AG04450 (cell line): ENCODE results near the gene CD180. TPM values are rescaled to one million over a fixed set of nuclear protein-coding genes. Genes with fewer than 3 reads are reported as not detected.
A peak's percentile ranks its signal among the peaks of the same experiment; 100 is the strongest.

Source experiments
- CTCF ChIA-PET: fragments of 300-600, 350-600 bp; formaldehyde crosslinking; extraction: SDS; loops from one replicate; lab custom pipeline; 2022; ENCODE audit warnings: antibody characterized with exemption, inconsistent platforms; lab: Charles Lee
- POLR2A ChIA-PET: fragments of 350-600 bp; formaldehyde crosslinking; extraction: SDS; loops from one replicate; lab custom pipeline; 2021; ENCODE audit warnings: antibody characterized with exemption, inconsistent platforms; lab: Yijun Ruan, JAX
- DNase-seq: peaks from one replicate; pipeline ENCODE4 v3.0.0-alpha.2; 2011; ENCODE audit warnings: low read depth, low spot score
- H3K27ac ChIP-seq: one replicate; pipeline ENCODE4 v1.5.1; 2012; ENCODE audit warnings: low read depth, low read length, control low read depth
- H3K27me3 ChIP-seq: one replicate; pipeline ENCODE4 v1.6.0; 2012; ENCODE audit warnings: low read length; ENCODE audit not compliant: control insufficient read depth, insufficient read depth
- H3K4me3 ChIP-seq: 2 replicates; pipeline ENCODE4 v1.5.1; 2011; ENCODE audit warnings: mild to moderate bottlenecking, low read depth, low read length, control low read depth
- H3K9me3 ChIP-seq: 2 replicates; pipeline ENCODE4 v1.5.1; 2012; ENCODE audit warnings: low read length; ENCODE audit not compliant: control insufficient read depth, insufficient read depth
- CTCF ChIP-seq: IDR thresholded peaks from 2 replicates; pipeline ENCODE4 v1.5.1; 2011; ENCODE audit warnings: low read depth, low read length, control low read depth, inconsistent platforms
- polyA plus RNA-seq: library from polyadenylated mRNA; depleted of rRNA; stranded (reverse); fragments of >200 nt; gene quantifications from 2 replicates; pipeline ENCODE4 v1.2.3, GENCODE V29; 2011

The CD180 gene
- polyA plus RNA-seq, 1 experiment = not detected

GRCh38 chr5:67214707-67215447, 18.3 kb upstream of the CD180 start:
- H3K4me3 ChIP-seq = no peak overlapping the region
- peaks cover 4% of the 10 kb centered on the region for H3K27me3 ChIP-seq
- no peak for TF ChIP-seq CTCF
- POLR2A ChIA-PET = no interaction called here
- no peak for DNase-seq
- H3K9me3 ChIP-seq = no peaks in the 10 kb centered on the region
- CTCF ChIA-PET = interaction anchor here (0.8 to 2.3 kb wide), 5 partner anchors 29 to 1037 kb away, joined by 3 to 5 read pairs (median 4); no protein-coding TSS in a partner anchor
- no peak overlapping the region for H3K27ac ChIP-seq

- H3K27ac ChIP-seq = no peak overlapping the region
- H3K4me3 ChIP-seq = no peak overlapping the region
- CTCF ChIA-PET = interaction anchor here (0.8 to 2.3 kb wide), 5 partner anchors 30 to 1038 kb away, joined by 3 to 5 read pairs (median 4); no protein-coding TSS in a partner anchor
- no peak for DNase-seq
- no peaks in the 10 kb centered on the region for H3K9me3 ChIP-seq
- H3K27me3 ChIP-seq = peaks cover 4% of the 10 kb centered on the region
- POLR2A ChIA-PET = no interaction called here
- no peak for TF ChIP-seq CTCF
Observed at GRCh38 chr5:67214036-67214435, 17.4 kb upstream of the CD180 start.

GRCh38 chr5:67211926-67212325, 15.3 kb upstream of the CD180 start:
- peaks cover 2% of the 10 kb centered on the region for H3K27me3 ChIP-seq
- H3K27ac ChIP-seq = no peak overlapping the region
- no peaks in the 10 kb centered on the region for H3K9me3 ChIP-seq
- ChIA-PET CTCF (interaction anchor here (0.8 to 8.2 kb wide), 3 partner anchors 46 to 905 kb away, joined by 3 to 73 read pairs (median 4); no protein-coding TSS in a partner anchor), POLR2A (no interaction called here)
- TF ChIP-seq CTCF = no peak
- DNase-seq = peak; percentile 55
- no peak overlapping the region for H3K4me3 ChIP-seq

GRCh38 chr5:67209141-67209771, 12.7 kb upstream of the CD180 start:
- peak; percentile 37 for DNase-seq
- H3K9me3 ChIP-seq = no peaks in the 10 kb centered on the region
- ChIA-PET POLR2A (no interaction called here), CTCF (interaction anchor here (0.5 to 8.2 kb wide), 33 partner anchors 8 to 1092 kb away, joined by 3 to 73 read pairs (median 5); no protein-coding TSS in a partner anchor)
- no peak overlapping the region for H3K27ac ChIP-seq
- no peak overlapping the region for H3K4me3 ChIP-seq
- peaks cover 2% of the 10 kb centered on the region for H3K27me3 ChIP-seq
- peak; percentile 72 for TF ChIP-seq CTCF

- no peaks in the 10 kb centered on the region for H3K9me3 ChIP-seq
- no peak for TF ChIP-seq CTCF
- H3K27me3 ChIP-seq = peaks cover 2% of the 10 kb centered on the region
- no peak for DNase-seq
- H3K27ac ChIP-seq = no peak overlapping the region
- H3K4me3 ChIP-seq = no peak overlapping the region
- ChIA-PET CTCF (interaction anchor here (0.5 to 8.2 kb wide), 25 partner anchors 9 to 1091 kb away, joined by 3 to 73 read pairs (median 5); no protein-coding TSS in a partner anchor), POLR2A (no interaction called here)
Observed at GRCh38 chr5:67208403-67208802, 11.8 kb upstream of the CD180 start.
